DND-41 (cell line): Measurements from ENCODE around the gene GLTPD2.
A peak's percentile ranks its signal among the peaks of the same experiment; 100 is the strongest.

Experiments used
- ATAC-seq: fragments of 200-7000 bp; cut with Tn5 transposase; 3 replicates; pipeline ENCODE4 v1.9.1; 2021; ENCODE audit warnings: low read depth; ENCODE audit not compliant: insufficient read depth
- DNase-seq: peaks from one replicate; pipeline ENCODE4 v3.0.0-alpha.2; 2020
- H2AFZ ChIP-seq: 2 replicates; pipeline ENCODE4 v1.6.0; 2012; ENCODE audit warnings: low read depth, low read length
- H3K27ac ChIP-seq: 2 replicates; pipeline ENCODE4 v1.5.1; 2012; ENCODE audit warnings: low read length, inconsistent platforms
- H3K27me3 ChIP-seq: fragments of 200-600 bp; sonication (generic); 2 replicates; pipeline ENCODE4 v1.6.0; 2012; ENCODE audit warnings: low read length, mild to moderate bottlenecking, inconsistent platforms; ENCODE audit not compliant: insufficient read depth, poor library complexity
- H3K36me3 ChIP-seq: 2 replicates; pipeline ENCODE4 v1.5.1; 2012; ENCODE audit warnings: low read length, inconsistent platforms; ENCODE audit not compliant: insufficient read depth
- H3K4me1 ChIP-seq: 2 replicates; pipeline ENCODE4 v1.5.1; 2012; ENCODE audit warnings: mild to moderate bottlenecking, low read length; ENCODE audit not compliant: insufficient read depth
- H3K4me2 ChIP-seq: 2 replicates; pipeline ENCODE4 v1.6.0; 2012; ENCODE audit warnings: mild to moderate bottlenecking, moderate library complexity, low read length, inconsistent platforms; ENCODE audit not compliant: insufficient read depth
- H3K4me3 ChIP-seq, 2 experiments: fragments of 200-600 bp in 1 of 2; shearing (Covaris generic) in 1 of 2; 2 replicates each; pipeline ENCODE4 v1.5.1; 2012 to 2016; ENCODE audit warnings: inconsistent platforms in 2 of 2, low read length in 2 of 2, mild to moderate bottlenecking in 2 of 2, low read depth in 1 of 2, moderate library complexity in 1 of 2
- H3K79me2 ChIP-seq: 2 replicates; pipeline ENCODE4 v1.6.0; 2012; ENCODE audit warnings: low read length, inconsistent platforms; ENCODE audit not compliant: insufficient read depth
- H3K9ac ChIP-seq: 2 replicates; pipeline ENCODE4 v1.6.0; 2012; ENCODE audit warnings: low read depth, mild to moderate bottlenecking, inconsistent platforms, low read length, moderate library complexity
- H3K9me3 ChIP-seq: 2 replicates; pipeline ENCODE4 v1.5.1; 2012; ENCODE audit warnings: low read length, moderate library complexity, mild to moderate bottlenecking, inconsistent platforms; ENCODE audit not compliant: insufficient read depth, severe bottlenecking
- H4K20me1 ChIP-seq: 2 replicates; pipeline ENCODE4 v1.6.0; 2012; ENCODE audit warnings: low read length; ENCODE audit not compliant: insufficient read depth
- EZH2 ChIP-seq: IDR thresholded peaks from 3 replicates; pipeline ENCODE4 v1.6.1; 2012; ENCODE audit warnings: borderline replicate concordance, low read depth, mild to moderate bottlenecking, moderate library complexity, low read length, inconsistent platforms; ENCODE audit not compliant: severe bottlenecking
- TF ChIP-seq, protein P1 (sequence below): IDR thresholded peaks from 2 replicates; pipeline ENCODE4 v1.5.1; 2012; ENCODE audit warnings: borderline replicate concordance, low read length, moderate library complexity, mild to moderate bottlenecking; ENCODE audit not compliant: poor library complexity, severe bottlenecking; ENCODE audit errors: extremely low read depth

The GLTPD2 gene

DNA sequence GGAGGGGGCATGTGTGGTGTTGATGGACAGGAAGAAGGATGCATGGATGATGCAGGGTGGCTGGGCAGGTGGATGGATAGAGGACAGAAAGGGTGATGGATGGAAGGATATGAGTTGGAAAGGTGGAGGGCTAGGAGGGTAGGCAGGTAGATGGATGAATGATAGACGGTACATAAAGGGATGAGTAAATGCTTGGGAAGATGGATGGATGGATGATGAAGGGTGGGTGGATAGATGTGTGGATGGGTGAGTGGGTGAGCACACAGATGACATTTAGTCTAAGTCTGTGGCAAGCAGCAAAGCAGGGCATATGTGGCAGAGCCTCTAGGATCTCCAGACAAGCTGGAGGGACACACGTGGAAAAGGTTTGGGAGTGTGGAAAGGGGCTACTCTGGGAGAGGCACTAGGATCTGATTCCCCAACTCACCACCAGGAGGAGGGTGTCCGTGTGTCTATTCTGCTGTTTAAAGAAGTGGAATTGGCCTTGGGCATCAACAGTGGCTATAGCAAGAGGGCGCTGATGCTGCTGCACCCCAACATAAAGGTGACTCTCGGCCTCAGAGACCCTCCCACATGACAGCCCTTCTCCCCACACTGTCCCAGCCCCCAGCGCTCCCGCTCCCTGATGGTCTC is 26.4 kb downstream of the GLTPD2 start:
- H3K4me1 ChIP-seq = no peaks in the 10 kb centered on the region
- no peak for ATAC-seq
- no peaks in the 10 kb centered on the region for H3K27me3 ChIP-seq
- no peak for DNase-seq
- no peak overlapping the region for H2AFZ ChIP-seq
- H3K27ac ChIP-seq = no peak overlapping the region
- no peak overlapping the region for H3K4me2 ChIP-seq
- no peaks in the 10 kb centered on the region for H3K9me3 ChIP-seq
- H3K9ac ChIP-seq = no peak overlapping the region
- H3K36me3 ChIP-seq = no peaks in the 10 kb centered on the region
- no peaks in the 10 kb centered on the region for H4K20me1 ChIP-seq
- H3K79me2 ChIP-seq = no peaks in the 10 kb centered on the region
- no peak for TF ChIP-seq EZH2
- TF ChIP-seq, protein P1, sequence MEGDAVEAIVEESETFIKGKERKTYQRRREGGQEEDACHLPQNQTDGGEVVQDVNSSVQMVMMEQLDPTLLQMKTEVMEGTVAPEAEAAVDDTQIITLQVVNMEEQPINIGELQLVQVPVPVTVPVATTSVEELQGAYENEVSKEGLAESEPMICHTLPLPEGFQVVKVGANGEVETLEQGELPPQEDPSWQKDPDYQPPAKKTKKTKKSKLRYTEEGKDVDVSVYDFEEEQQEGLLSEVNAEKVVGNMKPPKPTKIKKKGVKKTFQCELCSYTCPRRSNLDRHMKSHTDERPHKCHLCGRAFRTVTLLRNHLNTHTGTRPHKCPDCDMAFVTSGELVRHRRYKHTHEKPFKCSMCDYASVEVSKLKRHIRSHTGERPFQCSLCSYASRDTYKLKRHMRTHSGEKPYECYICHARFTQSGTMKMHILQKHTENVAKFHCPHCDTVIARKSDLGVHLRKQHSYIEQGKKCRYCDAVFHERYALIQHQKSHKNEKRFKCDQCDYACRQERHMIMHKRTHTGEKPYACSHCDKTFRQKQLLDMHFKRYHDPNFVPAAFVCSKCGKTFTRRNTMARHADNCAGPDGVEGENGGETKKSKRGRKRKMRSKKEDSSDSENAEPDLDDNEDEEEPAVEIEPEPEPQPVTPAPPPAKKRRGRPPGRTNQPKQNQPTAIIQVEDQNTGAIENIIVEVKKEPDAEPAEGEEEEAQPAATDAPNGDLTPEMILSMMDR = peak; percentile 35
- no peak overlapping the region for H3K4me3 ChIP-seq

GRCh38 chr17:4816826-4817225 is 28.1 kb downstream of the GLTPD2 start:
- Histone ChIP-seq H3K27me3 (no peaks in the 10 kb centered on the region), H4K20me1 (no peaks in the 10 kb centered on the region), H2AFZ (no peak overlapping the region), H3K9ac (no peak overlapping the region), H3K4me2 (no peak overlapping the region), H3K27ac (no peak overlapping the region), H3K9me3 (no peaks in the 10 kb centered on the region), H3K79me2 (no peaks in the 10 kb centered on the region), H3K4me1 (no peaks in the 10 kb centered on the region), H3K36me3 (no peaks in the 10 kb centered on the region), H3K4me3 (no peak overlapping the region)
- no peak for ATAC-seq
- TF ChIP-seq EZH2 = no peak
- TF ChIP-seq, protein P1 = no peak
- no peak for DNase-seq

- TF ChIP-seq EZH2 = no peak
- TF ChIP-seq, protein P1 = no peak
- DNase-seq = no peak
- H4K20me1 ChIP-seq = no peaks in the 10 kb centered on the region
- H3K4me1 ChIP-seq = no peaks in the 10 kb centered on the region
- H3K4me3 ChIP-seq = no peak overlapping the region
- no peak overlapping the region for H3K27ac ChIP-seq
- H3K9me3 ChIP-seq = no peaks in the 10 kb centered on the region
- H3K9ac ChIP-seq = no peak overlapping the region
- no peak for ATAC-seq
- no peak overlapping the region for H2AFZ ChIP-seq
- no peaks in the 10 kb centered on the region for H3K79me2 ChIP-seq
- no peaks in the 10 kb centered on the region for H3K36me3 ChIP-seq
- H3K27me3 ChIP-seq = no peaks in the 10 kb centered on the region
- no peak overlapping the region for H3K4me2 ChIP-seq
These were observed 29.5 kb downstream of the GLTPD2 start for GRCh38 chr17:4818276-4818675.
